Epithelial cell of esophagus (primary cell): ENCODE results near the gene SLAMF8.
A peak's percentile ranks its signal among the peaks of the same experiment; 100 is the strongest.

Experiments
- DNase-seq: peaks from one replicate; pipeline ENCODE4 v3.0.0; 2010; ENCODE audit warnings: low read depth
- H3K4me3 ChIP-seq: 2 replicates; pipeline ENCODE4 v1.5.1; 2011; ENCODE audit warnings: mild to moderate bottlenecking, low read length, control low read depth
- TF ChIP-seq, protein P1 (sequence below): IDR thresholded peaks from 2 replicates; pipeline ENCODE4 v1.5.1; 2011; ENCODE audit warnings: low read depth, mild to moderate bottlenecking, low read length, control low read depth, inconsistent platforms; ENCODE audit not compliant: insufficient read depth; ENCODE audit errors: missing control alignments

Gene SLAMF8

DNA sequence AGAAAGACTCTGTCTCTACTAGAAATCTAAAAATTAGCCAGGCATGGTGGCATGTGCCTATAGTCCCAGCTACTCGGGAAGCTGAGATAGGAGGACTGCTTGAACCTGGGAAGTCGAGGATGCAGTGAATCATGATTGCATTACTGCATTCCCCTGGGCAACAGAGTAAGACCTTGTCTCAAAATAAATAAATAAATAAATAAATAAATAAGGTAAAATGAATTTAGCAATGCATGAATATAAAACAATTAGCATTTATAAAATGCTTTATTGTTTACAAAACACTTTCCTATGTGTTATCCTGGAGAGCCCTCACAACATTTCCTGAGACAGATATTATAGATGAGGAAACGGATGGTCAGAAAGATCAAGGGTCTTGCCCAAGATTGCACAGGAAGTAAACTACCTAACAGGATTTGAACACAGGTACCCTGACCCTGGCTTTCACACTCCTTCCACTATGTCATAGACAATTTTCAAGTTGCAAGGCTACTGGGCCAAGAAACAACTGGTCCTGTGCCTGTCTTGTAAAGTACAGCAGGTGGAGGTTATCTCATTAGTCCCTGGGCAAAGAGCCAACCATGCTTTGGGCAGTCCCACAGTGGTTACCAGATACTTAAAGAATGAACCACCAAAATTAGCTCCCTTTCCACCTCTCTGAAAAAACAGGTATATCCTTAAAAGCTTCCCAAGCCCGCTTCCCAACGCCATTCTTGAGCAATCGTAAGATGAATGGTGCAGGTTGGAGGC is 51.2 kb downstream of the SLAMF8 start:
- no peak overlapping the region for H3K4me3 ChIP-seq
- TF ChIP-seq, protein P1, sequence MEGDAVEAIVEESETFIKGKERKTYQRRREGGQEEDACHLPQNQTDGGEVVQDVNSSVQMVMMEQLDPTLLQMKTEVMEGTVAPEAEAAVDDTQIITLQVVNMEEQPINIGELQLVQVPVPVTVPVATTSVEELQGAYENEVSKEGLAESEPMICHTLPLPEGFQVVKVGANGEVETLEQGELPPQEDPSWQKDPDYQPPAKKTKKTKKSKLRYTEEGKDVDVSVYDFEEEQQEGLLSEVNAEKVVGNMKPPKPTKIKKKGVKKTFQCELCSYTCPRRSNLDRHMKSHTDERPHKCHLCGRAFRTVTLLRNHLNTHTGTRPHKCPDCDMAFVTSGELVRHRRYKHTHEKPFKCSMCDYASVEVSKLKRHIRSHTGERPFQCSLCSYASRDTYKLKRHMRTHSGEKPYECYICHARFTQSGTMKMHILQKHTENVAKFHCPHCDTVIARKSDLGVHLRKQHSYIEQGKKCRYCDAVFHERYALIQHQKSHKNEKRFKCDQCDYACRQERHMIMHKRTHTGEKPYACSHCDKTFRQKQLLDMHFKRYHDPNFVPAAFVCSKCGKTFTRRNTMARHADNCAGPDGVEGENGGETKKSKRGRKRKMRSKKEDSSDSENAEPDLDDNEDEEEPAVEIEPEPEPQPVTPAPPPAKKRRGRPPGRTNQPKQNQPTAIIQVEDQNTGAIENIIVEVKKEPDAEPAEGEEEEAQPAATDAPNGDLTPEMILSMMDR: no peak
- DNase-seq: peak; percentile 40

DNA sequence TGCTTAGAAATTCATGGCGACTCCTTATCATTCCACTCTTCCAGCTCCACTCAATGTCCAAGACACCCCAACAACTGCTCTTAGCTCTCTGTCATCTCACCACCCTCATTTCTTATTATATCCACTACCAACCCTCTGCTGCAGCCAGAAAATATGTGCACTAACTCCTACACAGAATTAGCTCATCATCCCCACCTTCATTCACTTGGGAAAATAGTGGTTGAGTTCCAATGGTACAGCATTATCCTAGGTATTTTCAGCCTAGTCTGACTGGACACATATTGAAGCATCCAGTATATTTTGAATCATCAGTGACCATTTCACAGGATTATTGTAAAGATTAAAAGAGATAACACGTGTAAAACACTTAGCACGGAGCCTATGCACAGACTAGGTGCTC is 52.5 kb downstream of the SLAMF8 start:
- TF ChIP-seq, protein P1: no peak
- no peak for DNase-seq
- no peak overlapping the region for H3K4me3 ChIP-seq

DNA sequence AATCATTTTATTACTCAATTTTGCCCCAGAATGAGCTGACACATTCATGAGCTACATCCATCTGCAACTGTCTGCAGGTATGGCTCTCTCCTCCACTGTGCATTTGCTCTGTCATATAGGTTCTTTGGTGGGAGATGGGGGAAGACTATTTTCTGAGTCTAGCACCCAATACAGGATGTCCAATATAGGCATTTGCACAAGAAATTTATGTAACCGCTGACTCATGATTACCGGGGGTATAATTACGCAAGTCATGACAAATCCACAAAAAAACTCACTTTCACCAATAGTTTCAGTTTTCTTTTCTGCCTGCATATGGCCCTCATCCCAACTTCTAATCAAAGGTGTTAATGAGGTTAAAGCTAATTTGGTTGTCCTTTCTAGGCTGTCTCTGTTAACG is 53.3 kb downstream of the SLAMF8 start:
- no peak overlapping the region for H3K4me3 ChIP-seq
- DNase-seq: peak; percentile 86
- TF ChIP-seq, protein P1: no peak

DNA sequence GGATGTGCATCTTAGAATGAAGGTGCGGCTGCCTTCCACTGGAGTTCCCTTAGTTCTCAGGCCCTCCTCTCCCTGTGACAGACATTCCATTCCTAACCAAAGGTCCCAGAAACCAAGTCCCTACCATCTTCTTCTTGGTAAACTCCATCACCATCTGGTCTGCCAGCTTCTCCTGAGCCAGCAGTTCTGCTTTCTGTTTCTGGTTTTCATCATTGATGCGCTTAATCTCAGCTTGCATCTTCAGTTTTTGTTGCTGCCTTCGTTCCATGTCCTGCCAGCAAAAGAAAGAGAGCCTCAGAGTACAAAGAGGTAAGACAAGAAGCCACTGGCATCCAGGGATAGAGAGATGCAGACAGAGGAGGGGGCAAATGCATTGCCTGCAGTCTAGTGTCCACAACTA is 53.8 kb downstream of the SLAMF8 start:
- TF ChIP-seq, protein P1: no peak
- DNase-seq: no peak
- no peak overlapping the region for H3K4me3 ChIP-seq

DNA sequence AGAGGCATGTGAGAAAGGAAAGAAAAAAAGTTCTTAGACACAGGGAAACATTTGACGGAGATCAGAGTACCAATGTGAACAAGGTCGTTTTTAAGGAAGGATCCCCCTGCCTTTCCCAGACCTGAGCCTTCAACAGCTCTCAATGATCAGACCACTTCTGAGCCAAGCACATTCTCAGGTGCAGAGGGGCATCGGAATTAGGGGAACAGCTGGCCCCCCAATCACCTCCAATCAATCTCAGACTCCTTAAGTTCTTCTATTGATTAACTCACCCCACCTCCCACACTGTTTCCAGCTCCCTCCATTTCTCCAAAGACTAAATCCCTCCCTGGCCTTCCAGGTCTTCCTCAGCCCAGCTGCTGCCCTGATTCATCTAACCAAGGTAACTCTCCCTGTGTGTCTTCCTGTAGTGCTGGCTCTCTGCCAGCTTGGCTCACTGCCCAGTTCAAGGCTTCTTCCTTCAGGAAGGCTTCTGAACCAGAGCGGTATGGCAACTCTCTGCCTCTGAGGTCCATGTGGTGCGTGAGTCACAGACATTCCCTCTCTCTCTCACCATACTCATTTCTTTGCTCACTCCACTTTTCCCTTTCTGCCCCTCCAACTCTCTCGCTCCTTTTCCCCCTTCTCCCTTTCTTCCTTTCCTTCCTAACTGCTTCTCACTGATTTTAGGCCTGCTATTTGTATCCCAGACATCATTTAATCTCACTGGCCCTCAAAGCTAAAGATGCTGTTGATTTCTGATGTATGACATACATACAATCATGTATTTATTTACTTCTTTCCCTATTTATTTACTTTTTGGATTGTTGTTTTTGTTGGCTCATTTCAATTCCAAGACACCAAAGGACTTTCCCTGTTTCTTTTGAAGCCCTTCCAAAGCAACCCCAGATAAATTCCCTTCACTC is 55.2 kb downstream of the SLAMF8 start:
- DNase-seq: peak; percentile 100
- H3K4me3 ChIP-seq: no peak overlapping the region
- TF ChIP-seq, protein P1: no peak

DNA sequence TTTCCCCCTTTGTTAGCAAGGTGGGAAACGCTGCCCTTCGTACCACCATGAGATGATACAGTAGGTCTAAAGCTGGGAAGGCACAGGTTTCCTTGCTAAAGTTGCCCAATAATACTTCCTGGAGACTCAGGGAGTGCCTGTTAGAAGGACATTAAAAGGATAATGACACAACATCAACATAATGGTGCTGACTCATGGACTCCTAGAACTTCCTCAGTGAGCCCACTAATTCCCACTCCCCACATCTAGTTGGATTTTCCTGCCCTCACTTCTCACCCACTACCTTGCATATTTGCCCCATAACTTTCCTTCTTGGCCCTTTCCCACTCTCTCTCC is 55.8 kb downstream of the SLAMF8 start:
- peak; percentile 77 for DNase-seq
- no peak overlapping the region for H3K4me3 ChIP-seq
- TF ChIP-seq, protein P1: no peak
